ENCODE data around the gene VRK2. TPM values are rescaled to one million over a fixed set of nuclear protein-coding genes. Genes with fewer than 3 reads are reported as not detected.
"Not testable (repeated sequence)": the region's sequence is repeated elsewhere in the genome, so short reads cannot be mapped to it uniquely, and the experiment has no call there.

The VRK2 gene
- total and polyA plus RNA-seq, 8 donors: 4.7 to 18.1 (median 13.3) TPM

DNA sequence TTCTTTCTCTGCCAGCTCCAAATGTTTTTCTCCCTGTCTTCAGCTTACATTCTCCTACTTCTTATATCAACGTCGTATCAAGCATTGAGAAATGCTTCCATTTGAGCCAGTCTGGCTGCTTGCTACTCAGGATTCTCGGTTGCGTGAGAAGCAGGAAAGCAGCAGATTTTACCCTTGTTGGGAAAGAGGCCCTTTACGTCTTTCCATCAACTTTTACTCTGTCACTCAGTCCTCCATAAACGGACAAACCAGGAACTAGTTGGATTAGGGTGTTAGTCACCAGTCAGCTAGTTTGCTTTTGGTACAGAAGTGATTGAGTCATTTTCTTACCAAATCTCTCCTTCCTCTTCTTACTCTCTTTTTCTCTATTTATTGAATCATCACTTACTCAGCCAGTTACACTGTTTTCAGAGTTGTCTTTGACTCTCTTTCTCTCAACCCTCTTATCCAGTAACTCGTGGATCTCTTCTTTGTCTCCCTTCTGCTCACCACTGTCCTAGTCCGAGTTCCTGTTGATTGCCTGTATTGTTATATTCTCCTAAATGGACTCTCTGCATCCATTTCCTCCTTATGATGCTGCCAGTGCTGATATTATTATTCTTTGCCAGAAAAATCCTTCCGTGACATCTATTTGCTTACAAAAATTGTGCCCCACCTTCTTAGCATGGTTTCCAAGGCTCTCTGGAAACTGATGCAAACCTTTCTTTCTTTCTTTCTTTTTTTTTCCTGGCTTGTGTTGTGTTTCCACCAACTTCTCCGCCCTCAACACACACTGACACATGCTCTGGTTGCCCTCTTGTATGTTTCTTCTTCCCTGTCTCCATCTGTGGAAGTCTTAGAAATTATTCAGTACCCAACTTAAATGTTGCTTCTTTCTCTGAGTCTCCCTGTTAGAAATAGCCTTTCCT, 61.5 kb downstream of the VRK2 start:
- FAIRE-seq: no peak

DNA sequence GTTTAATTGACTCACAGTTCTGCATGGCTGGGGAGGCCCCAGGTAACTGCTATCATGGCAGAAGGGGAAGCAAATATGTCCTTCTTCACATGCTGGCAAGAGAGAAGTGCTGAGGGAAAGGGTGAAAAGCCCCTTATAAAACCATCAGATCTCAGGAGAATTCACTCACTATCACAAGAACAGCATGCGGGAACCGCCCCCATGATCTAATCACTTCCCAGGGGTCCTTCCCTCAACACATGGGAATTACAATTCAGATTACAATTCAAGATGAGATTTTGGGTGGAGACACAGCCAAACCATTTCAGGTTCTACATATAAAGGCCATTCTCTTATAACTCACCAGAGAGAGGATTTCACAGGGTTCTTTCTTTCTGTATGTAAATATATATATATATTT, 62.9 kb downstream of the VRK2 start:
- Histone ChIP-seq H3K36me3 (no peaks in the 10 kb centered on the region), H3K27me3 (no peaks in the 10 kb centered on the region), H3K4me3 (no peak overlapping the region), H3K27ac (no peak overlapping the region), H3K4me1 (no peaks in the 10 kb centered on the region), H3K9me3 (no peaks in the 10 kb centered on the region)
- FAIRE-seq (no peak), ATAC-seq (no peak), DNase-seq (no peak)
- 97 to 98% methylated on average over 2 of the region's 2 CpGs for WGBS, 2 donors
- intact Hi-C loops (cut with DNase I): no loop called here
- TF ChIP-seq CTCF (IDR thresholded peaks at IDR 0.05): no peak

More for the DNA sequence above, 61.5 kb downstream of the VRK2 start:
- Histone ChIP-seq H3K9me3 (no peaks in the 10 kb centered on the region), H3K27ac (no peak overlapping the region), H3K36me3 (no peaks in the 10 kb centered on the region), H3K27me3 (no peaks in the 10 kb centered on the region), H3K4me1 (no peaks in the 10 kb centered on the region), H3K4me3 (no peak overlapping the region)
- DNase-seq (no peak), ATAC-seq (peak in 3 of 4 donors; percentile 30 to 83 (median 49))
- no peak for TF ChIP-seq CTCF (IDR thresholded peaks at IDR 0.05)
- 88 to 94% methylated on average over 10 of the region's 10 CpGs for WGBS, 2 donors
- intact Hi-C loops (cut with DNase I): no loop called here

DNA sequence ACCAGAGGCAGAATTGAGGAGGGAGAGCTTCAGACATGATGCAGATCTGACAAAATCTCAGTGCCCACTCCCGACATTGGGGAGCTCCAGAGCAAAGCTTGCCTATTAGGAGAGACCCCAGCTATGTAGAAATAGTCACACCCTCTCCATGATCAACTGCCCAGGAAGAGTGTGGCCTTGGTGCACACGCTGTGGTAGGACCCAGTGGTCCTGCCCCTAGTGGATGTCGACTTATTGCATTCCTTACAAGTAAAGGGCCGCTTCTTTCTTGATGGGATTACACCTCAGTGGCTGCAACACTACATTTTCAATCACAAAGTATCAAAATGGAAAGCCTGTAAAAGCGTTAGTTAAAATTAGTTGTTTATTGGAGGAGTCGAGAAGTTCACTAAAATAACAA, 64.2 kb downstream of the VRK2 start:
- no peaks in the 10 kb centered on the region for H3K9me3 ChIP-seq
- H3K27ac ChIP-seq: no peak overlapping the region
- DNase-seq (no peak), FAIRE-seq (no peak), ATAC-seq (no peak)
- no peak for TF ChIP-seq CTCF (IDR thresholded peaks at IDR 0.05)
- no peaks in the 10 kb centered on the region for H3K27me3 ChIP-seq
- intact Hi-C loops (cut with DNase I): no loop called here
- no peaks in the 10 kb centered on the region for H3K4me1 ChIP-seq
- no peaks in the 10 kb centered on the region for H3K36me3 ChIP-seq
- 98 to 99% methylated on average over 6 of the region's 6 CpGs for WGBS, 2 donors
- H3K4me3 ChIP-seq: no peak overlapping the region

GRCh38 chr2:58113563-58113962, 67.0 kb downstream of the VRK2 start:
- DNase-seq; H3K4me3 ChIP-seq; ATAC-seq; H3K27ac ChIP-seq; H3K9me3 ChIP-seq; intact Hi-C loops (cut with DNase I); H3K36me3 ChIP-seq; FAIRE-seq; H3K4me1 ChIP-seq; H3K27me3 ChIP-seq: not testable (repeated sequence)
- WGBS, 2 donors: 97 to 98% methylated on average over 9 of the region's 9 CpGs

DNA sequence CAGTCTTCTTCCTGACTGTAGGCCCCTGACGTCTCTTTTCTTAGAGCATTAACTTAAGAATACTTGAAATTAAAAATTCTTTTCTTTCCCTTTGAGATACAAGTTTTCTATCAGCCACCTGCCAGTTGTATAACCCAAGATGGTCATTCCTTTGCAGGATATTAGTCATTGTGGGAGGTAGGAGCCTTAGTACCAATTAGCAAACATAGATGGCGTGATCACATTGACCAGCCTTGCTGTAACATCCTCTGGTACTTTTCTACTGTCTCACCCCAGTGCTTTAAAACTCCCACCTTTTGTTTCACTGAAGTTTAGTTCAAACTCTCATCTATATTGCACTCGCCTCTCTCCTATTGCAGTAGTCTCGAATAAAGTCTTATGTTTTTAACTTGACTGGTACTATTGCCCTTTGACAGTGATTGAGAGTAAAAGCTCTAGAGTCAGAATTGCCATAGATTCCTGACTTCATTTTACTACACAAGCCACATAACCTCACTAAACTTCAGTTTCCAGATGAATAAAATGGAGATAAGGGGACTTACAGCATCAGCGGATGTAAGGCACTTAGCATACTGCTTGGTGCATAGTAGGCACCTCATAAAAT, 74.1 kb downstream of the VRK2 start:
- Histone ChIP-seq H3K4me3 (no peak overlapping the region), H3K4me1 (no peaks in the 10 kb centered on the region), H3K27ac (no peak overlapping the region), H3K9me3 (no peaks in the 10 kb centered on the region), H3K36me3 (peaks cover 0 to 5% (median 0%) of the 10 kb centered on the region in 3 donors), H3K27me3 (no peaks in the 10 kb centered on the region)
- ATAC-seq (no peak), DNase-seq (no peak), FAIRE-seq (no peak)
- intact Hi-C loops (cut with DNase I): no loop called here
- WGBS, 2 donors: 95 to 97% methylated on average over 5 of the region's 5 CpGs
- TF ChIP-seq CTCF (IDR thresholded peaks at IDR 0.05): no peak

Data from pancreas (tissue), 10 donors.